Measurements from ENCODE around the gene CD59. TPM values are rescaled to one million over a fixed set of nuclear protein-coding genes. Genes with fewer than 3 reads are reported as not detected.

CD59 gene
- total and polyA plus RNA-seq, 5 donors, result 245 to 780 (median 661) TPM

GRCh38 chr11:33655842-33656600, 80.2 kb downstream of the CD59 start:
- intact Hi-C loops (cut with DNase I), result no loop called here
- Histone ChIP-seq H3K4me3 (ENCODE audit: low read length) (no peak overlapping the region), H3K27me3 (ENCODE audit: control insufficient read depth, insufficient read depth) (no peaks in the 10 kb centered on the region), H3K9me3 (ENCODE audit: control insufficient read depth, low read length) (no peaks in the 10 kb centered on the region), H3K27ac (ENCODE audit: low read length) (no peak overlapping the region), H3K4me1 (ENCODE audit: control insufficient read depth, insufficient read depth, low read length) (peaks cover 5% of the 10 kb centered on the region)
- 94% methylated on average over 11 of the region's 11 CpGs for WGBS
- ATAC-seq (no peak), DNase-seq (no peak)

DNA sequence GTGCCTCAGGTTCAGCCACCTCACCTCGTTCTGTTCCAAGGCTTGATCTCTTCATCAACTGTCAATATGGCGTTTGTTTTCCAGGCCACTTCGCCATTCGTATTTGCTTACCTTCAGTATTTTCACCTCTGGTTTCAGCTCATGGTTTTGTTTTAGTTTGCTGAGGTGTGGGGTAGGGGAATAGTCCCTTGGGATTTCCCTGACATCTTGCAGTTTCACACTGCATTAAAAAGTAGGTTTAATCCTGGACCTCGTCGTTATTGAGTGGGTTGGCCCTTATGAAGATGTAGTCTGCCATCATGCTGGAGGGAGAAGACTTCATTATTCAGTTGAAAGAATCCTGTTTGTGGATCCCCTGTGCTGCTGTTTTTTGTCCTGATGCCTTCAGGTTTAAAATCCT, 81.6 kb downstream of the CD59 start:
- no peak for ATAC-seq
- no peak for DNase-seq
- Histone ChIP-seq H3K9me3 (ENCODE audit: control insufficient read depth, low read length) (no peaks in the 10 kb centered on the region), H3K27me3 (ENCODE audit: control insufficient read depth, insufficient read depth) (no peaks in the 10 kb centered on the region), H3K4me3 (ENCODE audit: low read length) (no peak overlapping the region), H3K4me1 (ENCODE audit: control insufficient read depth, insufficient read depth, low read length) (peaks cover 5% of the 10 kb centered on the region), H3K27ac (ENCODE audit: low read length) (no peak overlapping the region)
- 92% methylated on average over 6 of the region's 6 CpGs for WGBS
- intact Hi-C loops (cut with DNase I), result no loop called here

Other genes with a start within 250 kb of the CD59 start
- gene C11orf91, start 35.6 kb downstream of the CD59 start, total RNA-seq, result 1 to 10 TPM in 1 of 4 donors, not detected in 3; 1.9 TPM
- not detected for gene C11orf91, start 35.6 kb downstream of the CD59 start, polyA plus RNA-seq
- gene FBXO3, start 38.1 kb upstream of the CD59 start, total RNA-seq, result 10 to 100 TPM; 30.2 to 40.8 (median 39.2) TPM
- gene FBXO3, start 38.1 kb upstream of the CD59 start, polyA plus RNA-seq, result 27.3 TPM
- 10 to 100 TPM in 3 of 4 donors, 1 to 10 TPM in 1; 9.9 to 16.8 (median 10.6) TPM for gene LMO2, start 155.7 kb upstream of the CD59 start, total RNA-seq
- gene LMO2, start 155.7 kb upstream of the CD59 start, polyA plus RNA-seq, result 10.0 TPM

All from right cardiac atrium (tissue), 5 donors.